Small intestine (tissue), 7 donors: ENCODE measurements around the gene MT2A. TPM values are rescaled to one million over a fixed set of nuclear protein-coding genes. Genes with fewer than 3 reads are reported as not detected.

Source experiments
- DNase-seq, 2 donors: peaks; one replicate each; pipeline versions ENCODE4 v3.0.0 to v3.0.0-alpha.2; 2013
- FAIRE-seq: peaks from 2 replicates; lab custom pipeline; 2012; peaks lifted over from hg19 to GRCh38; lab: Jason Lieb, UNC
- H3K27ac ChIP-seq, 3 donors: one replicate each; pipeline ENCODE4 v1.5.1; 2013; ENCODE audit warnings: low read length in 2 of 3, mild to moderate bottlenecking in 2 of 3, control low read depth in 1 of 3, inconsistent platforms in 1 of 3, low read depth in 1 of 3, moderate library complexity in 1 of 3
- H3K27me3 ChIP-seq, 3 donors: one replicate each; pipeline ENCODE4 v1.6.1; 2013; ENCODE audit warnings: low read length in 3 of 3, inconsistent platforms in 1 of 3; ENCODE audit not compliant: control insufficient read depth in 3 of 3, insufficient read depth in 3 of 3
- H3K36me3 ChIP-seq, 3 donors: one replicate each; pipeline ENCODE4 v1.6.1; 2013; ENCODE audit warnings: low read length in 3 of 3, inconsistent platforms in 1 of 3, low read depth in 1 of 3, mild to moderate bottlenecking in 1 of 3, moderate library complexity in 1 of 3; ENCODE audit not compliant: control insufficient read depth in 3 of 3, insufficient read depth in 2 of 3
- H3K4me1 ChIP-seq, 3 donors: one replicate each; pipeline ENCODE4 v1.6.1; 2013; ENCODE audit warnings: low read length in 2 of 3, inconsistent platforms in 1 of 3, low read depth in 1 of 3, mild to moderate bottlenecking in 1 of 3, moderate library complexity in 1 of 3; ENCODE audit not compliant: control insufficient read depth in 3 of 3, insufficient read depth in 2 of 3
- H3K4me3 ChIP-seq, 3 donors: one replicate each; pipeline ENCODE4 v1.5.1; 2013; ENCODE audit warnings: low read length in 3 of 3, control low read depth in 1 of 3, inconsistent platforms in 1 of 3, low read depth in 1 of 3, mild to moderate bottlenecking in 1 of 3, moderate library complexity in 1 of 3
- H3K9me3 ChIP-seq, 2 donors: one replicate each; pipeline ENCODE4 v1.6.1; 2013; ENCODE audit warnings: low read depth in 1 of 2, low read length in 1 of 2; ENCODE audit not compliant: control insufficient read depth in 2 of 2, insufficient read depth in 1 of 2
- WGBS, 3 donors: extraction: QIAGEN DNeasy Blood & Tissue Kit; methylation state at CpG; one replicate each; pipeline ENCODE4 v1.1.7; 2013; 5-methylcytosine and 5-hydroxymethylcytosine counted together
- polyA plus RNA-seq, 4 donors: library from polyadenylated mRNA; stranded (reverse) in 3 of 4; unstranded in 1 of 4; fragments of 200-250 nt in 3 of 4; fragments of 120-200 nt in 1 of 4; gene quantifications; one replicate each; pipeline versions ENCODE4 v1.2.1 to v1.2.3, GENCODE V29; 2013
- donor health status: healthy with polysubstance abuse.
- donor health status: control.
- donor health status: control.
- donor health status: Bipolar disorder and iron deficiency.
- donor health status: healthy.

Gene MT2A
- polyA plus RNA-seq, 4 donors: 133 to 464 (median 194) TPM

GRCh38 chr16:56649820-56650219 lies 41.4 kb downstream of the MT2A start:
- DNase-seq: peak; percentile 32 to 76
- H3K27ac ChIP-seq: no peak overlapping the region
- no peak for FAIRE-seq
- peaks cover 0 to 21% (median 0%) of the 10 kb centered on the region in 3 donors for H3K4me1 ChIP-seq
- H3K9me3 ChIP-seq: no peaks in the 10 kb centered on the region
- 52 to 63% (median 62%) methylated on average over 3 of the region's 3 CpGs for WGBS, 3 donors
- H3K27me3 ChIP-seq: peaks cover 0 to 6% (median 5%) of the 10 kb centered on the region in 3 donors
- H3K4me3 ChIP-seq: no peak overlapping the region
- H3K36me3 ChIP-seq: no peaks in the 10 kb centered on the region

GRCh38 chr16:56651586-56651985 lies 43.2 kb downstream of the MT2A start, which contains the start of gene MT1B:
MT1B (plus strand) TSS chr16:56651886; CDS start chr16:56651954, 68 bp downstream.
- Histone ChIP-seq H3K36me3 (no peaks in the 10 kb centered on the region), H3K27ac (no peak within 1 kb of the TSS), H3K4me1 (peaks cover 0 to 21% (median 0%) of the 10 kb centered on the region in 3 donors), H3K9me3 (no peaks in the 10 kb centered on the region), H3K4me3 (no peak within 1 kb of the TSS), H3K27me3 (peaks cover 0 to 5% (median 0%) of the 10 kb centered on the region in 3 donors)
- no peak for FAIRE-seq
- WGBS, 3 donors: 64 to 69% (median 69%) methylated on average over 7 of the region's 7 CpGs
- DNase-seq: no peak

GRCh38 chr16:56652600-56652999 lies 44.2 kb downstream of the MT2A start:
- H3K27me3 ChIP-seq: peaks cover 0 to 5% (median 0%) of the 10 kb centered on the region in 3 donors
- no peaks in the 10 kb centered on the region for H3K36me3 ChIP-seq
- H3K9me3 ChIP-seq: no peaks in the 10 kb centered on the region
- peaks cover 0 to 21% (median 0%) of the 10 kb centered on the region in 3 donors for H3K4me1 ChIP-seq
- no peak for FAIRE-seq
- WGBS, 3 donors: 44 to 73% (median 62%) methylated on average over 1 of the region's 1 CpG
- no peak overlapping the region for H3K27ac ChIP-seq
- no peak overlapping the region for H3K4me3 ChIP-seq
- DNase-seq: no peak

- Histone ChIP-seq H3K27ac (no peak overlapping the region), H3K36me3 (no peaks in the 10 kb centered on the region), H3K4me1 (peaks cover 0 to 16% (median 0%) of the 10 kb centered on the region in 3 donors), H3K27me3 (peaks cover 0 to 5% (median 0%) of the 10 kb centered on the region in 3 donors), H3K9me3 (no peaks in the 10 kb centered on the region), H3K4me3 (no peak overlapping the region)
- FAIRE-seq (no peak), DNase-seq (no peak)
- WGBS, 3 donors: 87 to 92% (median 87%) methylated on average over 7 of the region's 7 CpGs
These were observed 44.8 kb downstream of the MT2A start for GRCh38 chr16:56653218-56653617.

GRCh38 chr16:56657555-56658326 lies 49.4 kb downstream of the MT2A start, which contains the start of gene MT1F:
MT1F (plus strand) TSS chr16:56657959; CDS start chr16:56658059, 100 bp downstream.
- 0 to 1% (median 1%) methylated on average over 41 to 46 of the region's 46 CpGs for WGBS, 3 donors
- DNase-seq: peak; percentile 98 to 99
- Histone ChIP-seq H3K9me3 (no peaks in the 10 kb centered on the region), H3K4me1 (peaks cover 0 to 9% (median 0%) of the 10 kb centered on the region in 3 donors), H3K27ac (peak within 1 kb of the TSS; percentile 40 to 96 (median 55)), H3K36me3 (peaks cover 0 to 10% (median 0%) of the 10 kb centered on the region in 3 donors), H3K27me3 (peaks cover 0 to 11% (median 0%) of the 10 kb centered on the region in 3 donors), H3K4me3 (peak within 1 kb of the TSS; percentile 55 to 69 (median 69))
- no peak for FAIRE-seq

- H3K27ac ChIP-seq: peak overlapping the region in 2 of 3 donors; percentile 18 to 96
- no peaks in the 10 kb centered on the region for H3K9me3 ChIP-seq
- peaks cover 0 to 9% (median 0%) of the 10 kb centered on the region in 3 donors for H3K4me1 ChIP-seq
- DNase-seq (peak in 1 of 2 donors; percentile 72), FAIRE-seq (no peak)
- WGBS, 3 donors: 13 to 27% (median 22%) methylated on average over 9 to 10 of the region's 10 CpGs
- H3K27me3 ChIP-seq: peaks cover 0 to 17% (median 0%) of the 10 kb centered on the region in 3 donors
- peaks cover 0 to 10% (median 0%) of the 10 kb centered on the region in 3 donors for H3K36me3 ChIP-seq
- peak overlapping the region in 2 of 3 donors; percentile 69 for H3K4me3 ChIP-seq
These were observed 50.0 kb downstream of the MT2A start for GRCh38 chr16:56658327-56658875.

Other genes with a start within 250 kb of the MT2A start
- gene AMFR, start 183.0 kb upstream of the MT2A start, polyA plus RNA-seq: 10 to 100 TPM; 55.9 to 75.1 (median 64.8) TPM
- 10 to 100 TPM; 27.5 to 92.4 (median 51.0) TPM for gene NUDT21, start 157.3 kb upstream of the MT2A start, polyA plus RNA-seq
- gene OGFOD1, start 157.0 kb upstream of the MT2A start, polyA plus RNA-seq: 10 to 100 TPM in 2 of 4 donors, 1 to 10 TPM in 2; 5.9 to 30.2 (median 12.0) TPM
- 10 to 100 TPM; 14.3 to 32.1 (median 20.0) TPM for gene BBS2, start 88.6 kb upstream of the MT2A start, polyA plus RNA-seq
- not detected for gene MT4, start 43.5 kb upstream of the MT2A start, polyA plus RNA-seq
- 1 to 10 TPM in 1 of 4 donors, under 1 TPM in 1, not detected in 2; 0.72 to 5.4 TPM for gene MT3, start 19.1 kb upstream of the MT2A start, polyA plus RNA-seq
- gene MT1E, start 17.2 kb downstream of the MT2A start, polyA plus RNA-seq: 100 to 1,000 TPM in 2 of 4 donors, 10 to 100 TPM in 2; 75.0 to 194 (median 119) TPM
- gene MT1M, start 24.1 kb downstream of the MT2A start, polyA plus RNA-seq: 100 to 1,000 TPM in 1 of 4 donors, 10 to 100 TPM in 1, 1 to 10 TPM in 2; 3.5 to 106 (median 8.6) TPM
- gene MT1A, start 30.1 kb downstream of the MT2A start, polyA plus RNA-seq: 100 to 1,000 TPM in 1 of 4 donors, 10 to 100 TPM in 2, 1 to 10 TPM in 1; 1.3 to 240 (median 21.3) TPM
- gene MT1B, start 43.3 kb downstream of the MT2A start, polyA plus RNA-seq: not detected
- 100 to 1,000 TPM in 1 of 4 donors, 10 to 100 TPM in 3; 13.4 to 189 (median 29.1) TPM for gene MT1F, start 49.4 kb downstream of the MT2A start, polyA plus RNA-seq
- 1,000 to 10,000 TPM in 1 of 4 donors, 100 to 1,000 TPM in 3; 193 to 1,801 (median 342) TPM for gene MT1G, start 59.5 kb downstream of the MT2A start, polyA plus RNA-seq
- gene MT1H, start 61.2 kb downstream of the MT2A start, polyA plus RNA-seq: 100 to 1,000 TPM in 1 of 4 donors, 10 to 100 TPM in 2, 1 to 10 TPM in 1; 3.6 to 930 (median 62.8) TPM
- gene MT1X, start 73.9 kb downstream of the MT2A start, polyA plus RNA-seq: 100 to 1,000 TPM in 3 of 4 donors, 10 to 100 TPM in 1; 93.7 to 776 (median 195) TPM
- 10 to 100 TPM; 14.1 to 32.1 (median 22.3) TPM for gene NUP93, start 121.5 kb downstream of the MT2A start, polyA plus RNA-seq